Liver (tissue), 9 donors: ENCODE measurements around the gene DST. TPM values are rescaled to one million over a fixed set of nuclear protein-coding genes. Genes with fewer than 3 reads are reported as not detected.

Experiments used
- DNase-seq: peaks from one replicate; pipeline ENCODE4 v3.0.0-alpha.2; 2017; ENCODE audit warnings: low spot score
- H3K27ac ChIP-seq, 2 donors: one replicate each; pipeline ENCODE4 v1.7.0; 2013; ENCODE audit warnings: inconsistent platforms in 2 of 2, low read length in 2 of 2, control low read depth in 1 of 2, low read depth in 1 of 2, mild to moderate bottlenecking in 1 of 2
- H3K27me3 ChIP-seq, 4 donors: one replicate each; pipeline versions ENCODE4 v1.6.1 to v1.7.0; 2013; ENCODE audit warnings: low read length in 3 of 4, inconsistent platforms in 1 of 4, mild to moderate bottlenecking in 1 of 4, moderate library complexity in 1 of 4; ENCODE audit not compliant: control insufficient read depth in 4 of 4, insufficient read depth in 4 of 4
- H3K36me3 ChIP-seq, 4 donors: one replicate each; pipeline versions ENCODE4 v1.6.1 to v1.7.0; 2013; ENCODE audit warnings: low read length in 3 of 4, mild to moderate bottlenecking in 3 of 4, low read depth in 1 of 4, moderate library complexity in 1 of 4; ENCODE audit not compliant: control insufficient read depth in 4 of 4, insufficient read depth in 3 of 4
- H3K4me1 ChIP-seq, 4 donors: one replicate each; pipeline versions ENCODE4 v1.6.1 to v1.7.0; 2013; ENCODE audit warnings: low read length in 3 of 4, mild to moderate bottlenecking in 3 of 4, moderate library complexity in 1 of 4; ENCODE audit not compliant: control insufficient read depth in 4 of 4, insufficient read depth in 4 of 4
- H3K4me3 ChIP-seq, 3 donors: one replicate each; pipeline versions ENCODE4 v1.6.1 to v1.7.0; 2013; ENCODE audit warnings: low read length in 3 of 3, control low read depth in 1 of 3, low read depth in 1 of 3, mild to moderate bottlenecking in 1 of 3
- H3K9ac ChIP-seq, 2 donors: one replicate each; pipeline ENCODE4 v1.7.0; 2013; ENCODE audit warnings: low read length in 2 of 2, mild to moderate bottlenecking in 2 of 2, moderate library complexity in 2 of 2, control low read depth in 1 of 2, low read depth in 1 of 2
- H3K9me3 ChIP-seq, 4 donors: one replicate each; pipeline versions ENCODE4 v1.6.1 to v1.7.0; 2013; ENCODE audit warnings: low read length in 3 of 4; ENCODE audit not compliant: control insufficient read depth in 4 of 4
- CTCF ChIP-seq: fragments of 150-350 bp; IDR thresholded peaks from 2 replicates; pipeline ENCODE4 v1.5.1; 2017; ENCODE audit warnings: improper control_type of control experiment, low read depth, low read length; ENCODE audit not compliant: missing input control
- EGR1 ChIP-seq, 2 donors: IDR thresholded peaks; 2 replicates each; pipeline ENCODE4 v1.6.1; 2016 to 2018; ENCODE audit warnings: antibody characterized with exemption in 2 of 2, low read depth in 2 of 2
- FOXA2 ChIP-seq: IDR thresholded peaks from 2 replicates; pipeline ENCODE4 v1.6.1; 2016; ENCODE audit warnings: antibody characterized with exemption
- GABPA ChIP-seq, 2 donors: IDR thresholded peaks in 1 of 2; conservative IDR thresholded peaks in 1 of 2; 2 replicates each; pipeline ENCODE4 v1.6.1; 2016; ENCODE audit warnings: antibody characterized with exemption in 2 of 2, mild to moderate bottlenecking in 1 of 2, moderate library complexity in 1 of 2
- HNF4A ChIP-seq, 2 donors: conservative IDR thresholded peaks; 2 replicates each; pipeline ENCODE4 v1.6.1; 2016; ENCODE audit warnings: antibody characterized with exemption in 2 of 2, mild to moderate bottlenecking in 2 of 2
- HNF4G ChIP-seq: IDR thresholded peaks from 2 replicates; pipeline ENCODE4 v1.6.1; 2016; ENCODE audit warnings: antibody characterized with exemption
- JUND ChIP-seq, 2 donors: IDR thresholded peaks; 2 replicates each; pipeline ENCODE4 v1.6.1; 2016; ENCODE audit warnings: antibody characterized with exemption in 2 of 2
- RAD21 ChIP-seq, 2 donors: IDR thresholded peaks; 2 replicates each; pipeline ENCODE4 v1.6.1; 2016; ENCODE audit warnings: antibody characterized with exemption in 2 of 2, mild to moderate bottlenecking in 2 of 2
- RXRA ChIP-seq, 2 donors: IDR thresholded peaks; 2 replicates each; pipeline ENCODE4 v1.6.1; 2017 to 2018; ENCODE audit warnings: antibody characterized with exemption in 2 of 2, mild to moderate bottlenecking in 1 of 2
- SP1 ChIP-seq: IDR thresholded peaks from 2 replicates; pipeline ENCODE4 v1.6.1; 2018; ENCODE audit warnings: antibody characterized with exemption, mild to moderate bottlenecking
- TAF1 ChIP-seq: conservative IDR thresholded peaks from 2 replicates; pipeline ENCODE4 v1.6.1; 2016; ENCODE audit warnings: antibody characterized with exemption, mild to moderate bottlenecking
- YY1 ChIP-seq: IDR thresholded peaks from 2 replicates; pipeline ENCODE4 v1.6.1; 2016; ENCODE audit warnings: antibody characterized with exemption, mild to moderate bottlenecking
- WGBS: extraction: QIAGEN DNeasy Blood & Tissue Kit; methylation state at CpG from one replicate; pipeline ENCODE4 v1.1.7; 2013; 5-methylcytosine and 5-hydroxymethylcytosine counted together
- polyA plus RNA-seq, 2 donors: library from polyadenylated mRNA; stranded (reverse) in 1 of 2; unstranded in 1 of 2; fragments of 200-250 nt in 1 of 2; fragments of >200 nt in 1 of 2; fragmentation: Nextera tagmentation in 1 of 2; extraction: Ambion mirVana in 1 of 2; gene quantifications; one replicate each; pipeline versions ENCODE4 v1.2.1 to v1.2.3, GENCODE V29; 2013 to 2015
- total RNA-seq, 2 donors: library from RNA; depleted of rRNA; stranded (reverse); fragments of >200 nt; gene quantifications; one replicate each; pipeline ENCODE4 v1.2.3, GENCODE V29; 2014
- TF ChIP-seq, protein P1 (sequence below): IDR thresholded peaks from 2 replicates; pipeline ENCODE4 v1.6.1; 2016; ENCODE audit warnings: antibody characterized with exemption, mild to moderate bottlenecking
- TF ChIP-seq, protein P2 (sequence below): IDR thresholded peaks from 2 replicates; pipeline ENCODE4 v1.6.1; 2016; ENCODE audit warnings: antibody characterized with exemption
- TF ChIP-seq, protein P3 (sequence below): IDR thresholded peaks from 2 replicates; pipeline ENCODE4 v1.6.1; 2016; ENCODE audit warnings: antibody characterized with exemption
- donor health status: healthy.
- donor health status: healthy.
- donor health status: healthy.
- donor health status: healthy.
- donor health status: healthy.

Gene DST
- total and polyA plus RNA-seq, 4 donors = 30.5 to 234 (median 86.7) TPM

DNA sequence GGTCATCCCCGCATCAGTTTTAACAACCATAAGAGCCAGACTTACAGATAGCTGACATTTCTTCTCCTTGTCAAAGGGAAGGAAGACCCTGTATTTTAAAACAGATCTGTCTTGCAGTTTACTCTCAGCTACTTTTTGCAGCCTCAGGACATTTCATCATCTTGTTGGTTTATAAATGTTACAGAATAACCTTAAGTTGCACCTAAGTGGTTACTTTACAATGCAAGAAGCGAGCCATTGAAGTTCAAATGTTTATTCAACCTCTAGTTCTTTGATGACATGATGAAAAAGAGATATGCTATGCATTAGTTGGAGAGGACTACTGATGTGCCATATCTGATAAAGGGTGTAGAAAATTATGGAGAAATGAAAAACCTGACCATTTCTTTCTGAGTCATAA lies 207.4 kb downstream of the DST start (continued):
- TF ChIP-seq, protein P1, sequence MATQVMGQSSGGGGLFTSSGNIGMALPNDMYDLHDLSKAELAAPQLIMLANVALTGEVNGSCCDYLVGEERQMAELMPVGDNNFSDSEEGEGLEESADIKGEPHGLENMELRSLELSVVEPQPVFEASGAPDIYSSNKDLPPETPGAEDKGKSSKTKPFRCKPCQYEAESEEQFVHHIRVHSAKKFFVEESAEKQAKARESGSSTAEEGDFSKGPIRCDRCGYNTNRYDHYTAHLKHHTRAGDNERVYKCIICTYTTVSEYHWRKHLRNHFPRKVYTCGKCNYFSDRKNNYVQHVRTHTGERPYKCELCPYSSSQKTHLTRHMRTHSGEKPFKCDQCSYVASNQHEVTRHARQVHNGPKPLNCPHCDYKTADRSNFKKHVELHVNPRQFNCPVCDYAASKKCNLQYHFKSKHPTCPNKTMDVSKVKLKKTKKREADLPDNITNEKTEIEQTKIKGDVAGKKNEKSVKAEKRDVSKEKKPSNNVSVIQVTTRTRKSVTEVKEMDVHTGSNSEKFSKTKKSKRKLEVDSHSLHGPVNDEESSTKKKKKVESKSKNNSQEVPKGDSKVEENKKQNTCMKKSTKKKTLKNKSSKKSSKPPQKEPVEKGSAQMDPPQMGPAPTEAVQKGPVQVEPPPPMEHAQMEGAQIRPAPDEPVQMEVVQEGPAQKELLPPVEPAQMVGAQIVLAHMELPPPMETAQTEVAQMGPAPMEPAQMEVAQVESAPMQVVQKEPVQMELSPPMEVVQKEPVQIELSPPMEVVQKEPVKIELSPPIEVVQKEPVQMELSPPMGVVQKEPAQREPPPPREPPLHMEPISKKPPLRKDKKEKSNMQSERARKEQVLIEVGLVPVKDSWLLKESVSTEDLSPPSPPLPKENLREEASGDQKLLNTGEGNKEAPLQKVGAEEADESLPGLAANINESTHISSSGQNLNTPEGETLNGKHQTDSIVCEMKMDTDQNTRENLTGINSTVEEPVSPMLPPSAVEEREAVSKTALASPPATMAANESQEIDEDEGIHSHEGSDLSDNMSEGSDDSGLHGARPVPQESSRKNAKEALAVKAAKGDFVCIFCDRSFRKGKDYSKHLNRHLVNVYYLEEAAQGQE = no peak
- TF ChIP-seq HNF4A (conservative IDR thresholded peaks at IDR 0.05) = no peak

DNA sequence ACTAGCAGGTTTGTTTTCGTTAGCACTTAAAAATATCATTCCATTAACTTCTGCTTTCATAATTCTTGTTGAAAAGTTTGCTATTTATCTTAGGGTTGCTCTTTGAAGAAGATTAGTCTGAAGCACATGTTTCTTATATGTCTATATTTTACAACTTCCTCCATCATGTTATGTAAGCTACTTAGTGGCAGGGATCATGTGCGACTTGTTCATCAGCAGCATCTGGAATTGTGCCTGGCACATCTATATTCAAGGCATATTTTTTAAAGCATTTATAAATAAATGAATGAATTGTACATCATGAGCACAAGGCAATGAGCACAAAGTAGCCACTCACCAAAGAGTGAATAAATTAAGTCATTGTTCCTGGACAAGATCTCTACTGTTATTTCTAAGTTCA lies 208.1 kb downstream of the DST start:
- H3K9ac ChIP-seq = no peak overlapping the region
- DNase-seq = no peak
- WGBS = 96% methylated on average over 2 of the region's 2 CpGs
- no peaks in the 10 kb centered on the region for H3K27me3 ChIP-seq
- no peak overlapping the region for H3K27ac ChIP-seq
- H3K36me3 ChIP-seq = no peaks in the 10 kb centered on the region
- H3K4me1 ChIP-seq = peaks cover 6 to 27% (median 17%) of the 10 kb centered on the region in 4 donors
- no peak for TF ChIP-seq CTCF
- no peak for TF ChIP-seq TAF1
- H3K9me3 ChIP-seq = peaks cover 0 to 5% (median 2%) of the 10 kb centered on the region in 4 donors
- no peak overlapping the region for H3K4me3 ChIP-seq

- WGBS = 73% methylated on average over 36 of the region's 36 CpGs
- H3K27me3 ChIP-seq = no peaks in the 10 kb centered on the region
- peaks cover 1 to 21% (median 11%) of the 10 kb centered on the region in 4 donors for H3K4me1 ChIP-seq
- H3K9ac ChIP-seq = no peak overlapping the region
- TF ChIP-seq SP1 (no peak), RAD21 (IDR thresholded peaks at IDR 0.05) (no peak), TAF1 (no peak), RXRA (IDR thresholded peaks at IDR 0.05) (no peak), HNF4A (conservative IDR thresholded peaks at IDR 0.05) (no peak), JUND (IDR thresholded peaks at IDR 0.05) (no peak), CTCF (no peak), YY1 (no peak), GABPA (IDR thresholded peaks at IDR 0.05 in 1 of 2, conservative IDR thresholded peaks at IDR 0.05 in 1 of 2) (no peak), HNF4G (no peak), EGR1 (IDR thresholded peaks at IDR 0.05; ENCODE audit: low read depth in 2 of 2) (no peak), FOXA2 (no peak)
- TF ChIP-seq, protein P2, sequence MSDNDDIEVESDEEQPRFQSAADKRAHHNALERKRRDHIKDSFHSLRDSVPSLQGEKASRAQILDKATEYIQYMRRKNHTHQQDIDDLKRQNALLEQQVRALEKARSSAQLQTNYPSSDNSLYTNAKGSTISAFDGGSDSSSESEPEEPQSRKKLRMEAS = no peak
- TF ChIP-seq, protein P3, sequence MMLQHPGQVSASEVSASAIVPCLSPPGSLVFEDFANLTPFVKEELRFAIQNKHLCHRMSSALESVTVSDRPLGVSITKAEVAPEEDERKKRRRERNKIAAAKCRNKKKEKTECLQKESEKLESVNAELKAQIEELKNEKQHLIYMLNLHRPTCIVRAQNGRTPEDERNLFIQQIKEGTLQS = no peak
- no peaks in the 10 kb centered on the region for H3K36me3 ChIP-seq
- H3K9me3 ChIP-seq = peaks cover 0 to 5% (median 2%) of the 10 kb centered on the region in 4 donors
- no peak overlapping the region for H3K27ac ChIP-seq
- H3K4me3 ChIP-seq = no peak overlapping the region
- DNase-seq = no peak
Measured at GRCh38 chr6:56433119-56433518, 209.6 kb downstream of the DST start.
